MCF 10A (cell line): ENCODE data around the gene WNK4. TPM values are rescaled to one million over a fixed set of nuclear protein-coding genes. Genes with fewer than 3 reads are reported as not detected.
A peak's percentile ranks its signal among the peaks of the same experiment; 100 is the strongest.

ENCODE experiments used
- BruUV-seq: library from RNA; stranded (reverse); fragments of 400-500 nt; replicated peaks from 2 replicates; lab custom pipeline; 2021; lab: Mats Ljungman, UMichigan
- CTCF ChIA-PET: fragments of 300-600 bp; sonication (Branson Sonifier 250); formaldehyde crosslinking; extraction: SDS; loops from one replicate; lab custom pipeline; 2021; ENCODE audit warnings: antibody characterized with exemption, inconsistent platforms; lab: Yijun Ruan, JAX
- POLR2A ChIA-PET: fragments of 300-600, 350-650 bp; sonication (Branson Sonifier 250); formaldehyde crosslinking; extraction: SDS; loops from one replicate; lab custom pipeline; 2020; ENCODE audit warnings: antibody characterized with exemption, inconsistent platforms; lab: Yijun Ruan, JAX
- DNase-seq: peaks from one replicate; pipeline ENCODE4 v3.0.0-alpha.2; 2018; ENCODE audit not compliant: unreplicated experiment
- H3K27ac Mint-ChIP-seq: one replicate; pipeline ENCODE4 v1.8.0; 2022; ENCODE audit warnings: mild to moderate bottlenecking, low read depth, mixed read lengths; ENCODE audit not compliant: unreplicated experiment
- H3K27me3 Mint-ChIP-seq: one replicate; pipeline ENCODE4 v1.8.0; 2022; ENCODE audit warnings: mixed read lengths; ENCODE audit not compliant: insufficient read depth, unreplicated experiment
- H3K36me3 Mint-ChIP-seq: one replicate; pipeline ENCODE4 v1.8.0; 2022; ENCODE audit warnings: mild to moderate bottlenecking, moderate library complexity, mixed read lengths; ENCODE audit not compliant: insufficient read depth, unreplicated experiment
- H3K4me1 Mint-ChIP-seq: one replicate; pipeline ENCODE4 v1.8.0; 2022; ENCODE audit warnings: mixed read lengths; ENCODE audit not compliant: insufficient read depth, unreplicated experiment
- H3K4me3 Mint-ChIP-seq: one replicate; pipeline ENCODE4 v1.8.0; 2022; ENCODE audit warnings: mild to moderate bottlenecking, moderate library complexity, mixed read lengths; ENCODE audit not compliant: unreplicated experiment
- H3K9me3 Mint-ChIP-seq: one replicate; pipeline ENCODE4 v1.8.0; 2022; ENCODE audit warnings: mixed read lengths; ENCODE audit not compliant: unreplicated experiment
- intact Hi-C: fragments of 100-400 bp; cut with micrococcal nuclease; formaldehyde crosslinking; loops from 2 replicates; pipeline ENCODE4 v1.14.1; 2022
- total RNA-seq: library from RNA; stranded (reverse); gene quantifications from 2 replicates; pipeline ENCODE4 v1.2.3, GENCODE V29; 2022
- TF ChIP-seq, protein P1 (sequence below): fragments of 200-600 bp; IDR thresholded peaks from one replicate; pipeline ENCODE4 v1.8.0; 2022; ENCODE audit warnings: antibody characterized with exemption, mild to moderate bottlenecking; ENCODE audit not compliant: unreplicated experiment

Gene WNK4
- total RNA-seq, 1 experiment from 2014 or later: 2.3 TPM

DNA sequence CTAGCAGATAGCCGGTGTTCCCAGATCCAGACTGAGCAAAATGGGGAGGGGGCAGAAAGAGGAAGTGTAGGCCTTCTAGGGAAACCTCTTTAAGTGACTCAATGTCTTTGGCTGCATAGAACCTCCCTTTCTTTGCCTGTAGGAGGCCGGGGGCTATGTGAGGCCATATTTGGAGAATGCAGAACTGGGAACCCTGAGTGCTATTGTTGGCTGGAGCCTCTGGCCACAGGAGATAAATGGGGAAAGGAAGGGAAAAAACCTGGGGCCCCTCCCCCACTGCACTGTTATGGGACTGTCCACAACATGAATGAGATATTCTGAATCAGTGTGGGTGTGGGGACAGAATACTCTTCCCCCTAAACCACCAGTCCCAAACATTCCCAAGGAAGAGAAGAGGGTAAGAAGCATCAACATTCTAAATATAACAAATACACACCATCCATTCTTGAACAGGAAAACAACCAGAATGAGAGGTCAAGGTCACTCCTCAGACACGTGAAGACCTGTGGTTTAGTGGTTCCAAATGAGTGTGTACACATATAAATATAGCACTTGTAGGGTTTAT, 4.8 kb upstream of the WNK4 start:
- Mint-ChIP-seq H3K9me3 (no peaks in the 10 kb centered on the region), H3K27me3 (no peaks in the 10 kb centered on the region), H3K36me3 (peaks cover 25% of the 10 kb centered on the region), H3K27ac (no peak overlapping the region), H3K4me3 (no peak overlapping the region), H3K4me1 (peaks cover 8% of the 10 kb centered on the region)
- CTCF ChIA-PET: no interaction called here
- POLR2A ChIA-PET: interaction anchor here (1.0 kb wide), 1 partner anchor 11 kb away, joined by 3 read pairs; no protein-coding TSS in a partner anchor
- TF ChIP-seq, protein P1, sequence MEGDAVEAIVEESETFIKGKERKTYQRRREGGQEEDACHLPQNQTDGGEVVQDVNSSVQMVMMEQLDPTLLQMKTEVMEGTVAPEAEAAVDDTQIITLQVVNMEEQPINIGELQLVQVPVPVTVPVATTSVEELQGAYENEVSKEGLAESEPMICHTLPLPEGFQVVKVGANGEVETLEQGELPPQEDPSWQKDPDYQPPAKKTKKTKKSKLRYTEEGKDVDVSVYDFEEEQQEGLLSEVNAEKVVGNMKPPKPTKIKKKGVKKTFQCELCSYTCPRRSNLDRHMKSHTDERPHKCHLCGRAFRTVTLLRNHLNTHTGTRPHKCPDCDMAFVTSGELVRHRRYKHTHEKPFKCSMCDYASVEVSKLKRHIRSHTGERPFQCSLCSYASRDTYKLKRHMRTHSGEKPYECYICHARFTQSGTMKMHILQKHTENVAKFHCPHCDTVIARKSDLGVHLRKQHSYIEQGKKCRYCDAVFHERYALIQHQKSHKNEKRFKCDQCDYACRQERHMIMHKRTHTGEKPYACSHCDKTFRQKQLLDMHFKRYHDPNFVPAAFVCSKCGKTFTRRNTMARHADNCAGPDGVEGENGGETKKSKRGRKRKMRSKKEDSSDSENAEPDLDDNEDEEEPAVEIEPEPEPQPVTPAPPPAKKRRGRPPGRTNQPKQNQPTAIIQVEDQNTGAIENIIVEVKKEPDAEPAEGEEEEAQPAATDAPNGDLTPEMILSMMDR: no peak
- DNase-seq: peak; percentile 27
- BruUV-seq: no TSS peak
- intact Hi-C loops: no loop called here

DNA sequence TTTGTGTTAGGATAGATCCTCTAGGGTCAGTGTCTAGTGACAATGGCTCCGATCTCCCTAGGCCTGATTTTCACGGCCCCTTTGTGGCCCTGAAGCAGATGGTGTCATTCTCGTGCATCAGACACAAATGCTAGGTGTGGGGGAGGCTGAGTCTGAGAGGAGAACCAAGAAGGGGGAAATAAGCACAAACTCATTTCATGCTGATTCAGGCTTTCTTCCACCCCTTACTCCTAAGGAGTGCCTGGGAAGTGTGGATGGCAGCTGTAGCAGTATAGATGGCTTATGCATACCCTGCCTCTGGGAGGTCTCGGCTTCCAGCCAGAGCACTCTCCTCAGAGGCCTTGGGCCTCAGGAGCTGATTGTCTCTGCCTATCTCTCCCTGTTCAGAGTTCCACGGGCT, 1.8 kb upstream of the WNK4 start:
- CTCF ChIA-PET: interaction anchor here (0.6 kb wide), 1 partner anchor 281 kb away, joined by 5 read pairs; no protein-coding TSS in a partner anchor
- no peak for DNase-seq
- POLR2A ChIA-PET: no interaction called here
- no peak overlapping the region for H3K4me3 Mint-ChIP-seq
- peaks cover 31% of the 10 kb centered on the region for H3K36me3 Mint-ChIP-seq
- H3K27me3 Mint-ChIP-seq: no peaks in the 10 kb centered on the region
- H3K4me1 Mint-ChIP-seq: peaks cover 18% of the 10 kb centered on the region
- no TSS peak for BruUV-seq
- no peak overlapping the region for H3K27ac Mint-ChIP-seq
- H3K9me3 Mint-ChIP-seq: no peaks in the 10 kb centered on the region
- intact Hi-C loops: no loop called here
- TF ChIP-seq, protein P1: no peak

DNA sequence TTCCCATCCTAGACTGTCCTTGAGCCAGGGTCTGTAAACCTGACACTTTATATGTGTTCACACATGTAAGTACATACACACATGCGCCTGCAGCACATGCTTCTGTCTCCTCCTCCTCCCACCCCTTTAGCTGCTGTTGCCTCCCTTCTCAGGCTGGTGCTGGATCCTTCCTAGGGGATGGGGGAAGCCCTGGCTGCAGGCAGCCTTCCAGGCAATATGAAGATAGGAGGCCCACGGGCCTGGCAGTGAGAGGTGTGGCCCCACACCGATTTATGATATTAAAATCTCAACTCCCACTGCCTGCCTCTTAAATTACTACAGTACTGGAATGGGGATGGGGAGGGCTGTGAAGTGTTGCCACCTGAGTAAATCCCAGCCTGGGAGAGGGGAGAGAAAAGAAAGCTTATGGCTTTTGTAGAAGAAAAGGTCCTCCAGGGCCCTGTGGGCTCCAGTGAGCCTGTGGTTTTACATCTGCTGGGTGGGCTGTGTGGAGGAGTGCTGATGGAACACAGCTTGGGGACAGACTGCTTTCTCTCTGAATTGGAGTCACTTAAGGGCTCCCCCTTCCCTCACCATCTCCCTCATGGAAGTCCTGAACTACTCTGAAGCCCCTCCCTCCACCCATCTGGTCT, 990 bp upstream of the WNK4 start:
- ChIA-PET CTCF (interaction anchor here (0.9 kb wide), 1 partner anchor 45 kb away, joined by 4 read pairs; the partner anchor contains the start of gene BECN1), POLR2A (no interaction called here)
- no peak for DNase-seq
- H3K27ac Mint-ChIP-seq: peak overlapping the region; percentile 28
- no peaks in the 10 kb centered on the region for H3K9me3 Mint-ChIP-seq
- H3K4me1 Mint-ChIP-seq: peaks cover 14% of the 10 kb centered on the region
- no peaks in the 10 kb centered on the region for H3K27me3 Mint-ChIP-seq
- TF ChIP-seq, protein P1: no peak
- H3K36me3 Mint-ChIP-seq: peaks cover 31% of the 10 kb centered on the region
- intact Hi-C loops: no loop called here
- BruUV-seq: TSS peak; percentile 21
- no peak overlapping the region for H3K4me3 Mint-ChIP-seq

DNA sequence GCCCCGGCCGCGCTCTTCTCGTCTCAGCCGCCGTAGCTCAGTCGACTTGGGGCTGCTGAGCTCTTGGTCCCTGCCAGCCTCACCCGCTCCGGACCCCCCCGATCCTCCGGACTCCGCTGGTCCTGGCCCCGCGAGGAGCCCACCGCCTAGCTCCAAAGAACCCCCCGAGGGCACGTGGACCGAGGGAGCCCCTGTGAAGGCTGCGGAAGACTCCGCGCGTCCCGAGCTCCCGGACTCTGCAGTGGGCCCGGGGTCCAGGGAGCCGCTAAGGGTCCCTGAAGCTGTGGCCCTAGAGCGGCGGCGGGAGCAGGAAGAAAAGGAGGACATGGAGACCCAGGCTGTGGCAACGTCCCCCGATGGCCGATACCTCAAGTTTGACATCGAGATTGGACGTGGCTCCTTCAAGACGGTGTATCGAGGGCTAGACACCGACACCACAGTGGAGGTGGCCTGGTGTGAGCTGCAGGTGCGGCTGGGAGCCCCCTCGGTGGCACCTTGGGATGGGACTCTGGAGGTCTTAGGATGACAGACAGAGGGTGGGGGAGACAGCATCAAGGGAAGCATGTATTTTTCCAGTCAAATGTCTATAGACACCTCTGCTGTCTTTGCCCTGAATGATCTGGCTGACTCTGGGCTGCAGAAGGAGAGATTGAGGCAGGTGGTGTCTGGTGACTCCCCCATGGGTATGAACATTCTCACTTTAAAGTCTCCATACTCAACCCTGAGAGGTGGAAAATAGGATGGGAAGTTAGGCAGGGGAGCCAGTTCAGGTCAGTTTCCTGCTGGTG, 635 bp downstream of the WNK4 start:
- Mint-ChIP-seq H3K27me3 (no peaks in the 10 kb centered on the region), H3K4me1 (peaks cover 11% of the 10 kb centered on the region), H3K4me3 (no peak overlapping the region), H3K9me3 (no peaks in the 10 kb centered on the region), H3K36me3 (peaks cover 31% of the 10 kb centered on the region), H3K27ac (no peak overlapping the region)
- POLR2A ChIA-PET: interaction anchor here (0.7 to 2.5 kb wide), 3 partner anchors 8 to 42 kb away, joined by 3 to 15 read pairs (median 5); partner anchors contain the start of genes CNTD1, COA3 and VPS25
- CTCF ChIA-PET: no interaction called here
- intact Hi-C loops: no loop called here
- TF ChIP-seq, protein P1: no peak
- BruUV-seq: no TSS peak
- no peak for DNase-seq
